RWPE1 (cell line): ENCODE results near the gene S100A13.

Experiments used
- CTCF ChIA-PET: fragments of 350-600 bp; sonication (Branson Sonifier 250); formaldehyde crosslinking; extraction: SDS; loops from one replicate; lab custom pipeline; 2021; lab: Yijun Ruan, JAX
- POLR2A ChIA-PET: fragments of 400-600 bp; formaldehyde crosslinking; extraction: SDS; loops from one replicate; lab custom pipeline; 2020; ENCODE audit warnings: antibody characterized with exemption; ENCODE audit not compliant: low non-redundant PET; lab: Yijun Ruan, JAX
- DNase-seq: peaks from one replicate; pipeline ENCODE4 v3.0.0; 2012; ENCODE audit warnings: low spot score
- H3K27ac ChIP-seq: fragments of 450-650 bp; 2 replicates; pipeline ENCODE4 v1.5.1; 2017
- CTCF ChIP-seq: fragments of 450-650 bp; conservative IDR thresholded peaks from 2 replicates; pipeline ENCODE4 v1.5.1; 2017; ENCODE audit warnings: low read depth, mild to moderate bottlenecking

S100A13 gene

DNA sequence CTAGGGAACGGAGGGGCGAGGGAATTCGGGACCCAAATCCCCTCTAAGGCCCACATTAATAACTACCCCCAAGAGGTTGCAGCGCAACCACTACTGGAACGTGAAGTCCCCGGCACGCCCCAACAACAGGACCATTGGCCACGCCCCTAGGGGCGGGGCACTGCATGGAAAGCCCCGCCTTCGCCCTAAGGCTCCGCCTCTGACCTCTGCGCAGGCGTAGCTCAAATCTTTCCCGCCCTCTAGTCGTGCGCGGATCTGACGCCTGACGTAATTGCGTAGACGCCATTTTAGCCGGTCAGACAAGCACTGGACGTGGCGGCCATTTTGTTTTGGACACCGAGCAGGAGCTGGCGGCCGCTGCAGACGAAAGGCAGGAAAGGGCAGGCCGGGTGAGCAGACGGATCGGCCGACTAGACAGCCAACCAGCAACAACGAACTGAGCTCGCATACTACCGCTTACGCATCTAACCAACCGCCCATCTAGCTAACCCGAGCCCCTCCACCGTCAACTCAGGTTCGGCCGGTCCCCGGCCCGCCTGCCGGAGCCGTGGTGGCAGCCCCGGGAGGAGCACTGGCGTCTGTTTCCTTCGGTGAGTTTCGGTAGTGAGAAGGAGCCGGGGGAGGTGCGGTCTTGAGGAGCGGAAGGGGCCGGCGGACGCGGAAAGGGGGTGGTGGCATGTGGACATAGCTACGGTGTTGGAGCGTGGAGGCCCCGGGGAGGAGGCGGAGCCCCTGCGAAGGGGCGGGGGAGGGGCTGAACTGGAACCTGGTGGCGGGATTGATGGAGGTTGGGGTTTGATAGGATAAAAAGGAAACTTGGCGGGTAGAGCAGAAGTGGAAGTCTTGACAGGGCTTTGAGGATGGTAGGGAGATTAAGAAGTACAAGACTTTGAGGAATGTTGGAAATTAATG is 6.7 kb upstream of the S100A13 start, which contains the start of gene CHTOP:
Gene CHTOP (plus strand): TSS at position 313 of the 912 bp plus-strand sequence. CDS start 2,523 bp downstream, outside the sequence.
- ChIA-PET CTCF (interaction anchor here (0.6 to 2.5 kb wide), 4 partner anchors 29 to 347 kb away, joined by 3 to 13 read pairs (median 4); no protein-coding TSS in a partner anchor), POLR2A (interaction anchor here (0.5 to 1.8 kb wide), 16 partner anchors 14 to 149 kb away, joined by 3 to 14 read pairs (median 4); partner anchors contain the start of genes S100A14 and S100A16)
- H3K27ac ChIP-seq: peak within 1 kb of the TSS; percentile 100
- DNase-seq: peak; percentile 94
- TF ChIP-seq CTCF: no peak

DNA sequence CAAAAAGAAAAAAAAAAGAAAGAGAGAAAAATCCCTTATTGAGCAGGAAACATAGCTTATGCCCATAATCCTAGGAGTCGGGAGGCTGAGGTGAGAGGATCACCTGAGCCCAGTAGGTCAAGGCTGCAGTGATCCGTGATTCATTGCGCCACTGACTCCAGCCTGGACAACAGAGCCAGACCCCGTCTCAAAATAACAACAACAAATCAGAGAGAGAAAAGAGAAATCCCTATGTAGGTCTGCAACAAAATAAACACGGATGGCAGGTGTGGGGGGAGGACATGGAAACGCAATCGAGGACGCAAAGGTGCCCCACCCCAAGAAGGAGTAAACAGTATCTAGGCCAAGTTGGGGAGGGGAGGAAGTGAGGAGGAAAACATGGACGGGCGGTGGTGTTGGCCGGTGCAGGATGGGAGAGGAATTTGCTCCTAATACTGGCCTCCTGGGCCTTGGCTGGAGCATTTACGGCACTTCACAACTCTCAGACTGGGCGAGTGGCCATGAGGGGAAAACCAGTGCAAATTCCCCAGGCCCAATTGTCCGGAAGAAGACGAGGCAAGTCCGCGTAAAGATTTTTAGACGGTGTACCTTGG is 6.0 kb upstream of the S100A13 start:
- POLR2A ChIA-PET: interaction anchor here (0.5 to 1.8 kb wide), 11 partner anchors 14 to 150 kb away, joined by 3 to 14 read pairs (median 4); partner anchors contain the start of genes S100A14 and S100A16
- CTCF ChIA-PET: interaction anchor here (0.6 to 2.5 kb wide), 2 partner anchors 30 to 61 kb away, joined by 5 to 13 read pairs; no protein-coding TSS in a partner anchor
- no peak for DNase-seq
- TF ChIP-seq CTCF: no peak
- H3K27ac ChIP-seq: peak overlapping the region; percentile 100

DNA sequence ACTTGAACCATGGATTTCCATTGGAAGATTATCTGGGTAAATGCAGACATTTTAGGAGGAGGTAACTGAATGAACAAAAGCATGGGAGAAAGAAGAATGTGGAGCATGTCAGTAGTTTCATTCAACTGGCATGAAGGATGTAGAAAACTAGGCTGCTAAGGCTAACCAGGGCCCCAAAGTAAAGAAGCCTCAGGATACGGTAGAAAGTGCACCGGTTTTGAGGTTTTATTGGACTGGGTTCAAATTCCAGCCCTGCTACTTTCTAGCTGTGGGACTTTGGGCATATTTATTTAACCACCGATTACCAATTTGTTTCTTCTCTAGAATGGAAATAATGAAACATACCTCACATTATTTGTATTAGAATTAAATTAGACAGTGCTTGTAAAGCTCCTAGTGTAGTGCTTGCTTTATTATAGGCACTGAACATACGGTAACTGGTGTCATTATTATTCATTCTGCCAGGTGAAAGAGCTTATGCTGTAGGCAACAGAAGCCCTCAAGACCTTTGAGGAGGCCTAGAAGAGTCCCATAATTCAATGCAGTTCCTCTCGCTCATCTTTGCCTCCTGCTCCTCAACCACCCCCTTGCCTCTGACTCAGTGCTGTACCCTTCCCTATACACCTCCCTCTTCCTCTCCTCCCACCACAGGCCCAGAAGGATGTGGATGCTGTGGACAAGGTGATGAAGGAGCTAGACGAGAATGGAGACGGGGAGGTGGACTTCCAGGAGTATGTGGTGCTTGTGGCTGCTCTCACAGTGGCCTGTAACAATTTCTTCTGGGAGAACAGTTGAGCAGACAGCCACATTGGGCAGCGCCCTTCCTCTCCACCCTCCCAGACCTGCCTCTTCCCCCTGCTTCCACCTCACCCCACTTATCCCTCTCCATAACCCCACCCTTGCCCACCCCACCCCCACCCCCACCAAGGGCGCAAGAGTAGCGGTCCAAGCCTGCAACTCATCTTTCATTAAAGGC is 4.0 kb upstream of the S100A13 start:
- no peak for TF ChIP-seq CTCF
- ChIA-PET CTCF (interaction anchor here (0.5 kb wide), 1 partner anchor 121 kb away, joined by 3 read pairs; no protein-coding TSS in a partner anchor), POLR2A (interaction anchor here (0.6 to 1.5 kb wide), 3 partner anchors 9 to 25 kb away, joined by 3 to 4 read pairs (median 3); no protein-coding TSS in a partner anchor)
- DNase-seq: no peak
- H3K27ac ChIP-seq: peak overlapping the region; percentile 29

- peak overlapping the region; percentile 94 for H3K27ac ChIP-seq
- no peak for TF ChIP-seq CTCF
- CTCF ChIA-PET: interaction anchor here (0.8 kb wide), 1 partner anchor 120 kb away, joined by 3 read pairs; no protein-coding TSS in a partner anchor
- no peak for DNase-seq
- POLR2A ChIA-PET: interaction anchor here (0.5 to 1.5 kb wide), 4 partner anchors 10 to 24 kb away, joined by 3 to 7 read pairs (median 4); no protein-coding TSS in a partner anchor
Observed at GRCh38 chr1:153630384-153630783, 3.1 kb upstream of the S100A13 start.

DNA sequence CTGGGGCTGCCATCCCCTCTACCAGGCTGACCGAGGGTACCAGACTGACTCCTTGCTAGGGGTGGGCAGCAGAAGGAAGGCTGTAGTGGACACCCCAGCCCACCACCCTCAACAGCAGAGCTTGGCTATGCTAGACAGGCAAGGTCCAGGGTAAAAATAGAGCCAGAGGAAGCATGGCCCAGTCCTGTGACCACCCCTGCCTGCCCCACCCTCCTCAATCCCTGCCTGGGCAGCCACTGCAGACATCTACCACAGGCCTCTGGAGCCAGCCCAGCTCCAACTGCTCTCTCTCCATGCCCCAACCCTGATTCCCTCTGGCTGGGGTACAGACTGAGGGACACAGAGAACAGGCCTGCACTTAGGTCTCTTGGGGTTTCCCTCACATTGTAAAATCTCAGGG is 2.7 kb upstream of the S100A13 start:
- TF ChIP-seq CTCF: no peak
- peak overlapping the region; percentile 94 for H3K27ac ChIP-seq
- ChIA-PET POLR2A (interaction anchor here (0.5 to 1.5 kb wide), 2 partner anchors 9 to 15 kb away, joined by 4 to 7 read pairs; no protein-coding TSS in a partner anchor), CTCF (interaction anchor here (0.8 kb wide), 1 partner anchor 119 kb away, joined by 3 read pairs; no protein-coding TSS in a partner anchor)
- DNase-seq: no peak
